Heart left ventricle (tissue), 16 donors: Measurements from ENCODE around the gene DCAF6. TPM values are rescaled to one million over a fixed set of nuclear protein-coding genes. Genes with fewer than 3 reads are reported as not detected.

Source experiments
- ATAC-seq, 4 donors: fragments of 200-7000 bp; cut with Tn5 transposase; one replicate each; pipeline ENCODE4 v1.9.1; 2020 to 2022; ENCODE audit warnings: moderate library complexity in 4 of 4, mild to moderate bottlenecking in 3 of 4, moderate number of reproducible peaks in 1 of 4
- DNase-seq, 5 donors: peaks; one replicate each; pipeline ENCODE4 v3.0.0-alpha.2; 2020
- H3K27ac ChIP-seq, 12 donors: fragments of 200-600 bp; sonication (generic) in 4 of 12; one replicate each; pipeline versions ENCODE4 v1.5.0 to v1.8.0; 2016 to 2022; ENCODE audit warnings: mild to moderate bottlenecking in 2 of 12
- H3K27me3 ChIP-seq, 9 donors: fragments of 200-600 bp; sonication (generic) in 2 of 9; one replicate each; pipeline versions ENCODE4 v1.5.1 to v1.8.0; 2016 to 2022; ENCODE audit warnings: mild to moderate bottlenecking in 3 of 9
- H3K36me3 ChIP-seq, 9 donors: fragments of 200-600 bp; sonication (generic) in 2 of 9; one replicate each; pipeline versions ENCODE4 v1.5.0 to v1.8.0; 2018 to 2022; ENCODE audit warnings: mild to moderate bottlenecking in 2 of 9
- H3K4me1 ChIP-seq, 12 donors: fragments of 200-600 bp; sonication (generic) in 4 of 12; one replicate each; pipeline versions ENCODE4 v1.5.0 to v1.8.0; 2016 to 2022; ENCODE audit warnings: mild to moderate bottlenecking in 3 of 12
- H3K4me3 ChIP-seq, 12 donors: fragments of 200-600 bp; sonication (generic) in 4 of 12; one replicate each; pipeline versions ENCODE4 v1.5.0 to v1.8.0; 2017 to 2022; ENCODE audit warnings: mild to moderate bottlenecking in 9 of 12, moderate library complexity in 4 of 12
- H3K9me3 ChIP-seq, 12 donors: fragments of 200-600 bp; sonication (generic) in 4 of 12; one replicate each; pipeline versions ENCODE4 v1.5.0 to v1.8.0; 2016 to 2022; ENCODE audit warnings: mild to moderate bottlenecking in 1 of 12
- POLR2A ChIP-seq, 2 donors: fragments of 450-650 bp; IDR thresholded peaks; one replicate each; pipeline ENCODE4 v1.6.1; 2017; ENCODE audit warnings: antibody characterized with exemption in 2 of 2, mild to moderate bottlenecking in 2 of 2, moderate library complexity in 2 of 2
- WGBS, 4 donors: extraction: QIAGEN DNeasy Blood & Tissue Kit in 2 of 4; methylation state at CpG; one replicate each; pipeline versions ENCODE4 v1.1.5 to v1.1.7; 2013 to 2018; 5-methylcytosine and 5-hydroxymethylcytosine counted together
- intact Hi-C, 10 donors: fragments of 100-400 bp; cut with DNase I; formaldehyde crosslinking; loops; one replicate each; pipeline versions ENCODE4 v1.11.1 to v1.14.2; 2022
- polyA plus RNA-seq, 2 donors: library from polyadenylated mRNA; stranded (reverse); fragments of 200-250 nt; gene quantifications; one replicate each; pipeline ENCODE4 v1.2.3, GENCODE V29; 2013
- total RNA-seq, 9 donors: library from RNA; depleted of rRNA in 2 of 9; stranded (reverse); fragments of >200 nt in 2 of 9; fragmentation: NEBNext Ultra II Directional in 3 of 9; extraction: Animal tissue kit (Norgen Biotek cat#: 25700) in 3 of 9; gene quantifications; one replicate each; pipeline versions ENCODE4 v1.1.0 to v1.2.4, GENCODE V29; 2016 to 2023
- TF ChIP-seq, protein P1 (sequence below), 12 donors: fragments of 200-600 bp; sonication (generic) in 4 of 12; IDR thresholded peaks; one replicate each; pipeline versions ENCODE4 v1.5.0 to v1.8.0; 2018 to 2022; ENCODE audit warnings: antibody characterized with exemption in 12 of 12, mild to moderate bottlenecking in 5 of 12
- donor health status: ischemic (EF 13 %, LVEDD 7.1; RV severe dilation, severe dysfunction).
- donor health status: healthy with polysubstance abuse.
- donor health status: DM: no; HTN: yes; CAD: no.
- donor health status: DM: no; HTN: no; CAD: no.
- donor health status: ischemic (EF 25% LVEDD 6.9; RV normal size, moderate dysfunction).
- donor health status: ischemic (EF 25% LVEDD 5.7; RV mildly dilated, moderate dysfunction).
- donor health status: healthy.
- donor health status: DM: yes; HTN: yes; CAD: no.
- donor health status: ischemic (EF 35%, LVEDD 5.7; RV mildly dilated, moderate dysfunction).
- donor health status: nonischemic (EF 11% LVEDD 7.7; RV severe dilation, severe dysfunction).
- donor health status: DM: yes; HTN: yes; CAD: no.
- donor health status: PGD.
- donor health status: ischemic (EF 29% LVEDD 5.4; RV normal size, mild dysfunction).
- donor health status: nonischemic (EF 23%, LVEDD 6.1; RV moderate dilation, normal function).

The DCAF6 gene
- total and polyA plus RNA-seq, 11 donors, result 66.9 to 245 (median 180) TPM

DNA sequence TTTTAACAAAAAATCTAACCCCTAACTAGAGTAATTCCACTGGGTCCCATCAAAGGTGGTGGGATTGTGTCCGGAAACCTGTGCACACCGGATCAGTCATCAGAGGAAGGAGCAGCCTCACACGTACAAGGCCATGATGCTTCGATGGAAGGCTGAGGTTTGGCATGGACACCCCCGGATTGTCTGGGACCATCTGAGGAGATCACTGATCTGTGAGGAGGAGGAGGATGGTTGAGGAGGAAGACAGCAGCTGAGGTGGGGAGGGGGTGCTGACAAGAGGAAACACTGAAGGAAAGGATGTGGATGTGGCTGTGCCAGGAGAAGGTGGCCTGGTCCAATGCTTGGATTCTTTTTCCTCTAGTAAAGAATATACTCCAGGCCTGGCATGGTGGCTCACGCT, 159.0 kb downstream of the DCAF6 start:
- H3K27me3 ChIP-seq, result no peaks in the 10 kb centered on the region
- intact Hi-C loops, result loop anchor here in 1 of 10 donors (10.0 kb wide), 1 partner anchor 229 kb away; no protein-coding TSS in a partner anchor
- TF ChIP-seq, protein P1, sequence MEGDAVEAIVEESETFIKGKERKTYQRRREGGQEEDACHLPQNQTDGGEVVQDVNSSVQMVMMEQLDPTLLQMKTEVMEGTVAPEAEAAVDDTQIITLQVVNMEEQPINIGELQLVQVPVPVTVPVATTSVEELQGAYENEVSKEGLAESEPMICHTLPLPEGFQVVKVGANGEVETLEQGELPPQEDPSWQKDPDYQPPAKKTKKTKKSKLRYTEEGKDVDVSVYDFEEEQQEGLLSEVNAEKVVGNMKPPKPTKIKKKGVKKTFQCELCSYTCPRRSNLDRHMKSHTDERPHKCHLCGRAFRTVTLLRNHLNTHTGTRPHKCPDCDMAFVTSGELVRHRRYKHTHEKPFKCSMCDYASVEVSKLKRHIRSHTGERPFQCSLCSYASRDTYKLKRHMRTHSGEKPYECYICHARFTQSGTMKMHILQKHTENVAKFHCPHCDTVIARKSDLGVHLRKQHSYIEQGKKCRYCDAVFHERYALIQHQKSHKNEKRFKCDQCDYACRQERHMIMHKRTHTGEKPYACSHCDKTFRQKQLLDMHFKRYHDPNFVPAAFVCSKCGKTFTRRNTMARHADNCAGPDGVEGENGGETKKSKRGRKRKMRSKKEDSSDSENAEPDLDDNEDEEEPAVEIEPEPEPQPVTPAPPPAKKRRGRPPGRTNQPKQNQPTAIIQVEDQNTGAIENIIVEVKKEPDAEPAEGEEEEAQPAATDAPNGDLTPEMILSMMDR (IDR thresholded peaks at IDR 0.05), result no peak
- no peak for TF ChIP-seq POLR2A (IDR thresholded peaks at IDR 0.05)
- H3K36me3 ChIP-seq, result peaks cover 0 to 13% (median 0%) of the 10 kb centered on the region in 9 donors
- DNase-seq (no peak), ATAC-seq (no peak)
- H3K4me3 ChIP-seq, result no peak overlapping the region
- no peak overlapping the region for H3K27ac ChIP-seq
- WGBS, 4 donors, result 96 to 98% (median 97%) methylated on average over 6 of the region's 6 CpGs
- peaks cover 0 to 7% (median 0%) of the 10 kb centered on the region in 12 donors for H3K4me1 ChIP-seq
- H3K9me3 ChIP-seq, result no peaks in the 10 kb centered on the region

DNA sequence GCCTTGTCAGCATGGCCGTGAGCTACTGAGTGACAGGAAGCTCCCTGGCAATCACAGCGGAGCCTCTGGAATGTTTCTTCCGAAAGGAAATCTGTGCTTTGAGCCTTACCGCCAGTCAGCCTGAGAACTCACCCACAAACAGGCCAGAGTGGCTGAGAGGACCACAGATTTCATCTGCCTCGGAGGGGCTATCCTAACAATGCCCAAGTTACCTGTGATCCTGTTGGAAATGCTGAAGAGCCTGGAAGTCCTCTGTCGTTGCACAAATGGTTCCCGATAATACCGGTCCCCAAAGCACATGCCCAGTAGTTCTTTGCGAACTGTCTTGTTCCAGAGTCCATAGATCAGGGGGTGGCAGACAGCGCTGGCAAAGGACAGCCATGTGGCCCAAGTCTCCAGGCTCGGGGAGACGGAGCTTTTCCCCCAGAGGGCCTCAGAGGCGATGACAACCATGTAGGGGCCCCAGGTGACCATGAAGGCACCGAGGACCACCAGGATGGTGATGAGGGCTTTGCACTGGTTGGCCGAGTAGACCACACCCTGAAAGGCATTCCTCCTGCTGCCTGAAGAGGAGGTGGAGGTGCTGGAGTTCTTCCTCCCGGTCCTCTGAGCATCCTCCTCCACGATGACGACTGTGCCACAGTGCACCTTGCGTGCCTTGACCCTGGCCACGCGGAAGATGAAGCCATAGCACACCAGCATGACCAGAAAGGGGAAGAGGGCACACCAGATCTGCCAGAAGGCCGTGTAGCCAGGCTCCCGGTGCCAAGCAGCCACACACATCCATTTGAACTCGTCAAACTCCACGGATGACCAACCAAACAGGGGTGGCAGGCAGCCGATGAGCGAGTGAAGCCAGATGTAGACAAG, 160.0 kb downstream of the DCAF6 start:
- intact Hi-C loops, result loop anchor here in 1 of 10 donors (10.0 kb wide), 1 partner anchor 228 kb away; no protein-coding TSS in a partner anchor
- ATAC-seq (no peak), DNase-seq (no peak)
- WGBS, 4 donors, result 94 to 96% (median 95%) methylated on average over 22 to 27 of the region's 27 CpGs
- no peaks in the 10 kb centered on the region for H3K9me3 ChIP-seq
- H3K4me1 ChIP-seq, result peaks cover 0 to 7% (median 0%) of the 10 kb centered on the region in 12 donors
- H3K27me3 ChIP-seq, result no peaks in the 10 kb centered on the region
- H3K27ac ChIP-seq, result no peak overlapping the region
- TF ChIP-seq POLR2A (IDR thresholded peaks at IDR 0.05), result no peak
- TF ChIP-seq, protein P1 (IDR thresholded peaks at IDR 0.05), result no peak
- H3K4me3 ChIP-seq, result no peak overlapping the region
- H3K36me3 ChIP-seq, result peaks cover 0 to 13% (median 0%) of the 10 kb centered on the region in 9 donors

DNA sequence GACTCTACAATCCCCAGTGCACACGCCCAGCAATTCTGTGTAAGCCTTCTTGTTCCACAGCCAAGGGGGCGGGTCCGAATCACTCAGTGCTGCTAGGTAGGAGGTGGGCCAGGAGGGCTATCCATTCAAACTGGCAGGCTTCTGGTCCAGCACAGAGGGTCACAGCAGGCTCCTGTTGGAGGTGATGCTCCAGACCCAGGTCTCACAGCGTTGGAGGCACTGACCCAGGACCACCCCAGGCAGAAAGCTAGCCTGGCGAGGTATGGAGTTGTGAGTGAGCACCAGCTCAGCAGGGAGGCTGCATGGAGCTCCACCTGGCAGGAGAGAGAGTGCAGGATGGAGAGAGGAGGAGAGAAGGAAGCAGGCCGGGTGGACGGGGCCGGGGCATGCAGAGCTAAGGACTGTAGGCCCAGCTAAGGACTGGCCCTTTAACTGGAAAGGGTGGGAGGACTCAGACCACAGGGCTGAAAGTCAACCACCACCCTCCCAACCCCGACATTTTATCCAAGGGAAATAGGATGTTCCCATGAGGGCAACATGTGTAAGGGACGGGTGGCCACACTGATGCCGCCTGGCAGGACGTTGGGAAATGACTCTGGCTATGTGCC, 161.5 kb downstream of the DCAF6 start:
- DNase-seq (no peak), ATAC-seq (no peak)
- Histone ChIP-seq H3K27me3 (no peaks in the 10 kb centered on the region), H3K36me3 (peaks cover 0 to 21% (median 0%) of the 10 kb centered on the region in 9 donors), H3K27ac (no peak overlapping the region), H3K4me3 (no peak overlapping the region), H3K4me1 (peaks cover 0 to 5% (median 0%) of the 10 kb centered on the region in 12 donors), H3K9me3 (no peaks in the 10 kb centered on the region)
- TF ChIP-seq, protein P1 (IDR thresholded peaks at IDR 0.05), result no peak
- TF ChIP-seq POLR2A (IDR thresholded peaks at IDR 0.05), result no peak
- 91 to 95% (median 92%) methylated on average over 10 to 12 of the region's 12 CpGs for WGBS, 4 donors
- intact Hi-C loops, result loop anchor here in 1 of 10 donors (10.0 kb wide), 1 partner anchor 227 kb away; no protein-coding TSS in a partner anchor
